Astrocyte (in vitro differentiated cells and primary cell): Measurements from ENCODE around the gene ABTB2. TPM values are rescaled to one million over a fixed set of nuclear protein-coding genes. Genes with fewer than 3 reads are reported as not detected.

Experiments
- DNase-seq: peaks from one replicate; pipeline ENCODE4 v3.0.0-alpha.2; 2010; ENCODE audit warnings: low read depth
- FAIRE-seq: peaks from 2 replicates; lab custom pipeline; 2011; peaks lifted over from hg19 to GRCh38; lab: Jason Lieb, UNC
- H2AFZ ChIP-seq: 2 replicates; pipeline ENCODE4 v1.6.0; 2012; ENCODE audit warnings: low read depth, low read length, inconsistent platforms
- H3K27ac ChIP-seq: 2 replicates; pipeline ENCODE4 v1.5.1; 2011; ENCODE audit warnings: low read depth, low read length, inconsistent platforms
- H3K27me3 ChIP-seq: 2 replicates; pipeline ENCODE4 v1.6.0; 2011; ENCODE audit warnings: low read length, inconsistent platforms; ENCODE audit not compliant: insufficient read depth
- H3K36me3 ChIP-seq: 2 replicates; pipeline ENCODE4 v1.5.1; 2011; ENCODE audit warnings: low read length, inconsistent platforms; ENCODE audit not compliant: insufficient read depth
- H3K4me1 ChIP-seq: 2 replicates; pipeline ENCODE4 v1.5.1; 2011; ENCODE audit warnings: low read length, inconsistent platforms; ENCODE audit not compliant: insufficient read depth
- H3K4me2 ChIP-seq: 2 replicates; pipeline ENCODE4 v1.6.0; 2012; ENCODE audit warnings: low read length, inconsistent platforms
- H3K4me3 ChIP-seq: 2 replicates; pipeline ENCODE4 v1.5.1; 2011; ENCODE audit warnings: low read depth, mild to moderate bottlenecking, low read length, inconsistent platforms; ENCODE audit not compliant: insufficient read depth
- H3K79me2 ChIP-seq: 2 replicates; pipeline ENCODE4 v1.6.0; 2012; ENCODE audit warnings: mild to moderate bottlenecking, low read length, inconsistent platforms; ENCODE audit not compliant: insufficient read depth
- H3K9ac ChIP-seq: 2 replicates; pipeline ENCODE4 v1.6.0; 2012; ENCODE audit warnings: mild to moderate bottlenecking, low read length, inconsistent platforms
- H3K9me3 ChIP-seq: 2 replicates; pipeline ENCODE4 v1.5.1; 2012; ENCODE audit warnings: low read depth, mild to moderate bottlenecking, low read length, inconsistent platforms; ENCODE audit not compliant: insufficient read depth
- H4K20me1 ChIP-seq: 2 replicates; pipeline ENCODE4 v1.6.0; 2012; ENCODE audit warnings: low read length, inconsistent platforms; ENCODE audit not compliant: insufficient read depth
- H3K27ac Mint-ChIP-seq: one replicate; pipeline ENCODE4 v1.8.0; 2021; ENCODE audit warnings: mild to moderate bottlenecking, mixed read lengths; ENCODE audit not compliant: unreplicated experiment
- H3K27me3 Mint-ChIP-seq: one replicate; pipeline ENCODE4 v1.8.0; 2021; ENCODE audit warnings: low read depth, mixed read lengths; ENCODE audit not compliant: unreplicated experiment
- H3K36me3 Mint-ChIP-seq: one replicate; pipeline ENCODE4 v1.8.0; 2021; ENCODE audit warnings: low read depth, mixed read lengths; ENCODE audit not compliant: unreplicated experiment
- H3K4me1 Mint-ChIP-seq: one replicate; pipeline ENCODE4 v1.8.0; 2021; ENCODE audit warnings: low read depth, mixed read lengths; ENCODE audit not compliant: unreplicated experiment
- H3K4me3 Mint-ChIP-seq: one replicate; pipeline ENCODE4 v1.8.0; 2021; ENCODE audit warnings: mild to moderate bottlenecking, moderate library complexity, mixed read lengths; ENCODE audit not compliant: unreplicated experiment
- H3K9me3 Mint-ChIP-seq: one replicate; pipeline ENCODE4 v1.8.0; 2021; ENCODE audit warnings: mild to moderate bottlenecking, mixed read lengths; ENCODE audit not compliant: unreplicated experiment
- EZH2 ChIP-seq: IDR thresholded peaks from 2 replicates; pipeline ENCODE4 v1.6.1; 2012; ENCODE audit warnings: mild to moderate bottlenecking, low read length, inconsistent platforms; ENCODE audit not compliant: insufficient read depth
- total RNA-seq: library from RNA; stranded (reverse); gene quantifications from 2 replicates; pipeline ENCODE4 v1.2.1, GENCODE V29; 2021
- TF ChIP-seq, protein P1 (sequence below): IDR thresholded peaks from 2 replicates; pipeline ENCODE4 v1.5.1; 2011; ENCODE audit warnings: low read depth, mild to moderate bottlenecking, inconsistent platforms, low read length, moderate library complexity; ENCODE audit not compliant: insufficient read depth

ABTB2 gene
- total RNA-seq, 1 donor from 2014 or later = 14.1 TPM

DNA sequence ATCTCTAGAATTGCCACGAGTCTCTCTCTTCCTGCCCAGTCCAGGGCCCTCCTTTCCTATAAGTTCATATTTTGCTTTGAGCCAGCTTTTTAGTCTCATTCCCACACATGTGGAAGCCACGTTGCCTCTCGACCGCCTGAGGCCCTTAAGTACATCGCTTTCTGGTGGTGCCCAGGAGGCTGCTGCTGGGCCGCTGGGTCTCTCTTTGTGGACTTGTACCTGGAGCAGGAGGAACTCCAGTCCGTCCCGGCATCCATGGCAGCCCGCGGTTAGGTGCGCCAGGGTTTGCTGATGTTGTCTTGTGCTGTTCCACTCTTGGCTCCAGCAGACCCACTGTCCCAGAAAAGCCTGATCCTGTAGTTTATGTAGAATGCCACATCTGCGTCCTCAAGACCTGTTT is 211.4 kb downstream of the ABTB2 start:
- TF ChIP-seq, protein P1, sequence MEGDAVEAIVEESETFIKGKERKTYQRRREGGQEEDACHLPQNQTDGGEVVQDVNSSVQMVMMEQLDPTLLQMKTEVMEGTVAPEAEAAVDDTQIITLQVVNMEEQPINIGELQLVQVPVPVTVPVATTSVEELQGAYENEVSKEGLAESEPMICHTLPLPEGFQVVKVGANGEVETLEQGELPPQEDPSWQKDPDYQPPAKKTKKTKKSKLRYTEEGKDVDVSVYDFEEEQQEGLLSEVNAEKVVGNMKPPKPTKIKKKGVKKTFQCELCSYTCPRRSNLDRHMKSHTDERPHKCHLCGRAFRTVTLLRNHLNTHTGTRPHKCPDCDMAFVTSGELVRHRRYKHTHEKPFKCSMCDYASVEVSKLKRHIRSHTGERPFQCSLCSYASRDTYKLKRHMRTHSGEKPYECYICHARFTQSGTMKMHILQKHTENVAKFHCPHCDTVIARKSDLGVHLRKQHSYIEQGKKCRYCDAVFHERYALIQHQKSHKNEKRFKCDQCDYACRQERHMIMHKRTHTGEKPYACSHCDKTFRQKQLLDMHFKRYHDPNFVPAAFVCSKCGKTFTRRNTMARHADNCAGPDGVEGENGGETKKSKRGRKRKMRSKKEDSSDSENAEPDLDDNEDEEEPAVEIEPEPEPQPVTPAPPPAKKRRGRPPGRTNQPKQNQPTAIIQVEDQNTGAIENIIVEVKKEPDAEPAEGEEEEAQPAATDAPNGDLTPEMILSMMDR = no peak
- TF ChIP-seq EZH2 = no peak
- Histone ChIP-seq H3K36me3 (peaks cover 62% of the 10 kb centered on the region), H3K27ac (no peak overlapping the region), H3K4me1 (peaks cover 6% of the 10 kb centered on the region), H3K4me2 (no peak overlapping the region), H3K9me3 (no peaks in the 10 kb centered on the region), H3K79me2 (no peaks in the 10 kb centered on the region), H2AFZ (no peak overlapping the region), H4K20me1 (peaks cover 30% of the 10 kb centered on the region), H3K4me3 (no peak overlapping the region), H3K27me3 (no peaks in the 10 kb centered on the region), H3K9ac (no peak overlapping the region)
- no peak for FAIRE-seq
- Mint-ChIP-seq H3K4me3 (no peak overlapping the region), H3K36me3 (peaks cover 23% of the 10 kb centered on the region), H3K9me3 (no peaks in the 10 kb centered on the region), H3K27me3 (no peaks in the 10 kb centered on the region), H3K4me1 (peaks cover 7% of the 10 kb centered on the region), H3K27ac (no peak overlapping the region)
- no peak for DNase-seq

DNA sequence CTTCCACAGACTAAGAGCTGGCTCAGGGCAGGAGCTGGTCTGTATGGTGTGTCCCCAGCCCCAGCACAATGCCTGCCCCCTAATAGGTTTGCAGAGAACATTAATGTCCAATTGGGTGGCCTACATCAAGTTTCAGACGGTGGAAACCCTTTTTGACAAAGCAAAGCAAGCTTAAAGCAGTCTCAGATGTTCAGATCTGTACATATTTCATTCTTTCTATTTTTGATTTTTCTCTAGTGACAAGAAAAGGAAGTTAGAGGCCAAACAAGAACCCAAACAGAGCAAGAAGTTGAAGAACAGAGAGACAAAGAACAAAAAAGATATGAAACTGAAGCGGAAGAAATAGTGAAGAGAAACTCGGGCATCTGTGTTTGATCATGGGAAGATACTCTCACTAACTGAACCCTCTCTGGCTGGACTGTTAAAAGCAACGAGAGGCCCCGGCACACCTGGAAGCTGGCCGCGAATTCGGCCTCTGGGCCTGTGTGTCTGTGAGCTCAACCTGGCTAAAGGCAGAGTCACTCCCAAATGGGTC is 211.9 kb downstream of the ABTB2 start:
- Histone ChIP-seq H3K79me2 (no peaks in the 10 kb centered on the region), H3K27me3 (no peaks in the 10 kb centered on the region), H3K4me2 (no peak overlapping the region), H3K27ac (no peak overlapping the region), H3K36me3 (peaks cover 65% of the 10 kb centered on the region), H4K20me1 (peaks cover 30% of the 10 kb centered on the region), H3K4me1 (peaks cover 6% of the 10 kb centered on the region), H3K9ac (no peak overlapping the region), H3K9me3 (no peaks in the 10 kb centered on the region), H2AFZ (no peak overlapping the region), H3K4me3 (no peak overlapping the region)
- H3K27ac Mint-ChIP-seq = no peak overlapping the region
- no peaks in the 10 kb centered on the region for H3K9me3 Mint-ChIP-seq
- peaks cover 23% of the 10 kb centered on the region for H3K36me3 Mint-ChIP-seq
- H3K4me3 Mint-ChIP-seq = no peak overlapping the region
- H3K27me3 Mint-ChIP-seq = no peaks in the 10 kb centered on the region
- FAIRE-seq = no peak
- TF ChIP-seq, protein P1 = no peak
- TF ChIP-seq EZH2 = no peak
- peaks cover 7% of the 10 kb centered on the region for H3K4me1 Mint-ChIP-seq
- no peak for DNase-seq

- Mint-ChIP-seq H3K4me3 (no peak overlapping the region), H3K27ac (no peak overlapping the region), H3K36me3 (peaks cover 21% of the 10 kb centered on the region), H3K27me3 (no peaks in the 10 kb centered on the region), H3K9me3 (no peaks in the 10 kb centered on the region), H3K4me1 (peaks cover 2% of the 10 kb centered on the region)
- Histone ChIP-seq H3K9me3 (no peaks in the 10 kb centered on the region), H4K20me1 (peaks cover 22% of the 10 kb centered on the region), H3K27me3 (no peaks in the 10 kb centered on the region), H3K27ac (no peak overlapping the region), H3K4me2 (no peak overlapping the region), H3K36me3 (peaks cover 71% of the 10 kb centered on the region), H3K9ac (no peak overlapping the region), H2AFZ (no peak overlapping the region), H3K79me2 (no peaks in the 10 kb centered on the region), H3K4me1 (no peaks in the 10 kb centered on the region), H3K4me3 (no peak overlapping the region)
- FAIRE-seq = no peak
- DNase-seq = no peak
- TF ChIP-seq EZH2 = no peak
- TF ChIP-seq, protein P1 = no peak
These were observed 212.7 kb downstream of the ABTB2 start for GRCh38 chr11:34145073-34145472.
